Mesenchymal stem cell (in vitro differentiated cells and primary cell): ENCODE measurements around the gene AHRR.

Source experiments
- DNase-seq: peaks from one replicate; pipeline ENCODE4 v3.0.0-alpha.2; 2013
- H2AFZ ChIP-seq: one replicate; pipeline ENCODE4 v1.6.1; 2013; ENCODE audit warnings: low read depth, mild to moderate bottlenecking, control low read depth, inconsistent platforms, low read length, moderate library complexity
- H2AK5ac ChIP-seq: 2 replicates; pipeline ENCODE4 v1.6.1; 2013; ENCODE audit warnings: low read length, moderate library complexity, mild to moderate bottlenecking, inconsistent platforms; ENCODE audit not compliant: severe bottlenecking
- H2BK120ac ChIP-seq: one replicate; pipeline ENCODE4 v1.6.1; 2013; ENCODE audit warnings: low read depth, mild to moderate bottlenecking, inconsistent platforms, low read length, moderate library complexity
- H2BK12ac ChIP-seq, 2 experiments: one replicate each; pipeline ENCODE4 v1.6.1; 2013; ENCODE audit warnings: inconsistent platforms in 2 of 2, low read length in 2 of 2, mild to moderate bottlenecking in 2 of 2, moderate library complexity in 2 of 2, control low read depth in 1 of 2
- H2BK15ac ChIP-seq: one replicate; pipeline ENCODE4 v1.6.1; 2013; ENCODE audit warnings: mild to moderate bottlenecking, low read depth, inconsistent platforms; ENCODE audit not compliant: poor library complexity, severe bottlenecking
- H2BK5ac ChIP-seq: 2 replicates; pipeline ENCODE4 v1.6.1; 2013; ENCODE audit warnings: low read depth, mild to moderate bottlenecking, low read length, control low read depth, inconsistent platforms; ENCODE audit not compliant: poor library complexity, severe bottlenecking
- H3K14ac ChIP-seq, 2 experiments: one replicate each; pipeline ENCODE4 v1.6.1; 2013; ENCODE audit warnings: inconsistent platforms in 2 of 2, low read length in 2 of 2, control low read depth in 1 of 2, mild to moderate bottlenecking in 1 of 2, moderate library complexity in 1 of 2
- H3K18ac ChIP-seq, 2 experiments: one replicate each; pipeline ENCODE4 v1.6.1; 2013; ENCODE audit warnings: inconsistent platforms in 2 of 2, low read length in 2 of 2, control low read depth in 1 of 2, low read depth in 1 of 2, mild to moderate bottlenecking in 1 of 2
- H3K23ac ChIP-seq, 2 experiments: one replicate each; pipeline ENCODE4 v1.6.1; 2013; ENCODE audit warnings: inconsistent platforms in 2 of 2, low read length in 2 of 2, mild to moderate bottlenecking in 2 of 2, moderate library complexity in 2 of 2, control low read depth in 1 of 2
- H3K27ac ChIP-seq: 2 replicates; pipeline ENCODE4 v1.5.1; 2013; ENCODE audit warnings: mild to moderate bottlenecking, moderate library complexity, low read length, control low read depth, inconsistent platforms; ENCODE audit not compliant: poor library complexity, severe bottlenecking
- H3K27me3 ChIP-seq, 2 experiments: 2 replicates each; pipeline versions ENCODE4 v1.6.1 to v1.7.0; 2013; ENCODE audit warnings: low read length in 2 of 2, mild to moderate bottlenecking in 2 of 2, moderate library complexity in 2 of 2, control low read depth in 1 of 2, inconsistent platforms in 1 of 2; ENCODE audit not compliant: control insufficient read depth in 1 of 2, insufficient read depth in 1 of 2
- H3K36me3 ChIP-seq, 2 experiments: 2 replicates each; pipeline versions ENCODE4 v1.6.1 to v1.7.0; 2013; ENCODE audit warnings: low read length in 2 of 2, control low read depth in 1 of 2, inconsistent platforms in 1 of 2, low read depth in 1 of 2, mild to moderate bottlenecking in 1 of 2; ENCODE audit not compliant: insufficient read depth in 2 of 2, control insufficient read depth in 1 of 2
- H3K4ac ChIP-seq, 2 experiments: one replicate each; pipeline ENCODE4 v1.6.1; 2013; ENCODE audit warnings: inconsistent platforms in 2 of 2, low read length in 2 of 2, mild to moderate bottlenecking in 2 of 2, moderate library complexity in 2 of 2, control low read depth in 1 of 2, low read depth in 1 of 2
- H3K4me1 ChIP-seq: 2 replicates; pipeline ENCODE4 v1.6.1; 2013; ENCODE audit warnings: low read depth, low read length, control low read depth; ENCODE audit not compliant: control insufficient read depth, insufficient read depth
- H3K4me2 ChIP-seq: 2 replicates; pipeline ENCODE4 v1.6.1; 2013; ENCODE audit warnings: low read length, mild to moderate bottlenecking, inconsistent platforms; ENCODE audit not compliant: poor library complexity, severe bottlenecking
- H3K4me3 ChIP-seq, 2 experiments: 2 replicates each; pipeline versions ENCODE4 v1.5.1 to v1.7.0; 2013; ENCODE audit warnings: low read length in 2 of 2, mild to moderate bottlenecking in 2 of 2, control low read depth in 1 of 2, low read depth in 1 of 2; ENCODE audit not compliant: insufficient read depth in 1 of 2
- H3K79me1 ChIP-seq: replicated peaks from 2 replicates; pipeline ENCODE4 v1.6.1; 2013; ENCODE audit warnings: mild to moderate bottlenecking, control low read depth, low read length, inconsistent platforms; ENCODE audit not compliant: poor library complexity, severe bottlenecking
- H3K9ac ChIP-seq: 2 replicates; pipeline ENCODE4 v1.7.0; 2013; ENCODE audit warnings: mild to moderate bottlenecking, low read length, moderate library complexity
- H3K9me3 ChIP-seq: 2 replicates; pipeline ENCODE4 v1.7.0; 2013; ENCODE audit warnings: mild to moderate bottlenecking, low read length; ENCODE audit not compliant: control insufficient read depth
- H4K8ac ChIP-seq: one replicate; pipeline ENCODE4 v1.6.1; 2013; ENCODE audit warnings: inconsistent platforms, mild to moderate bottlenecking, low read length, moderate library complexity
- H4K91ac ChIP-seq: one replicate; pipeline ENCODE4 v1.6.1; 2013; ENCODE audit warnings: mild to moderate bottlenecking, low read length, inconsistent platforms
- WGBS: methylation state at CpG from one replicate; pipeline ENCODE4 v1.1.7; 2013; ENCODE audit warnings: mixed read lengths; 5-methylcytosine and 5-hydroxymethylcytosine counted together

Gene AHRR

DNA sequence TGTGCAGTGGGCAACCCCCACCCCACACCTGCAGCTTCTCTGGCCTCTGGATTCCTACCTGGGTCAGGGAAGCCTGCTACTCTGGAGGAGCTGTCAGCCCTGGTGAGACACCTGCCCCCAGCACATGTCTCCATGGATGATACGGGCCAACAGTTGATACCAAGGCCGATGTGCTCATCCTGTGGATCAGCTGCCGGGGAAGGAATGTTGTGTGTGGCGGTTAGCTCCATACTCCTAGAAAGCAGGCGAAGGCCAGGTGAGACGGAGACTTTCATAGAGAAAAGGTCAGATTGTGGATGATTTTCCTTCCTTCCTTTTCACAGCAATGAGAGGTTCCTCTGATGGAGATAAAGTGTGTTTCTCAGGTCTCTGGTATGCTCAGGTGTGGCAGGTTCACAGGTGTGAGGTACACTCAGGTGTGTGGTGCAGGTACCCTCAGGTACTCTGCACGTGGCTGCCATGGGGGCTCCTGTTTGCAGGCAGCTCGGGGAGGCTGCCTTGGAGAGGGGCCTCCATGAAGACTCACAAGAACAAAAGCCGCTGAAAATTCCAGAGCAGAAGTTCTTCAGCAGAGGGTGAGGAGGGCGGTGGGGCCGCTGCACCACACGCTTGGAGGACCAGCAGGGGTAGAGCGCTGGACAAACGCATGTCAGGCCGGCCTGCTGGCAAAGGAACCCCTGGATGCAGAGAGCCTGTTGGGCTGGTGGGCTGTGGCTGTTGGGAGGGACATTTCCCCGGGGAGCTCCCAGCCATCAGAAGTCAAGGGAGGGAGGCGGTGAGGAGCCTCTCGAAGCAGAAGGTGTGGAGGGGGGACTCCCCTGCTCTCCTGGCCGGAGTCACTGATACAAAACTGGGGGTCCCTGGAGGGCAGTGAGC lies 5.1 kb upstream of the AHRR start:
- 92% methylated on average over 16 of the region's 19 CpGs for WGBS
- Histone ChIP-seq H3K4me2 (no peak overlapping the region), H3K79me1 (peaks cover 19% of the 10 kb centered on the region), H3K27me3 (peaks cover 15 to 20% of the 10 kb centered on the region in 2 experiments), H2AFZ (no peak overlapping the region), H3K9ac (no peak overlapping the region), H2BK15ac (no peak overlapping the region), H3K27ac (no peak overlapping the region), H3K9me3 (no peaks in the 10 kb centered on the region), H3K18ac (no peak overlapping the region), H3K14ac (no peak overlapping the region), H2AK5ac (no peak overlapping the region), H2BK5ac (no peak overlapping the region), H3K23ac (no peak overlapping the region), H2BK12ac (no peak overlapping the region), H4K91ac (peak overlapping the region; percentile 31), H4K8ac (no peak overlapping the region), H2BK120ac (no peak overlapping the region), H3K4me1 (peaks cover 37% of the 10 kb centered on the region), H3K36me3 (peaks cover 34 to 48% of the 10 kb centered on the region in 2 experiments), H3K4ac (no peak overlapping the region), H3K4me3 (no peak overlapping the region)
- no peak for DNase-seq

DNA sequence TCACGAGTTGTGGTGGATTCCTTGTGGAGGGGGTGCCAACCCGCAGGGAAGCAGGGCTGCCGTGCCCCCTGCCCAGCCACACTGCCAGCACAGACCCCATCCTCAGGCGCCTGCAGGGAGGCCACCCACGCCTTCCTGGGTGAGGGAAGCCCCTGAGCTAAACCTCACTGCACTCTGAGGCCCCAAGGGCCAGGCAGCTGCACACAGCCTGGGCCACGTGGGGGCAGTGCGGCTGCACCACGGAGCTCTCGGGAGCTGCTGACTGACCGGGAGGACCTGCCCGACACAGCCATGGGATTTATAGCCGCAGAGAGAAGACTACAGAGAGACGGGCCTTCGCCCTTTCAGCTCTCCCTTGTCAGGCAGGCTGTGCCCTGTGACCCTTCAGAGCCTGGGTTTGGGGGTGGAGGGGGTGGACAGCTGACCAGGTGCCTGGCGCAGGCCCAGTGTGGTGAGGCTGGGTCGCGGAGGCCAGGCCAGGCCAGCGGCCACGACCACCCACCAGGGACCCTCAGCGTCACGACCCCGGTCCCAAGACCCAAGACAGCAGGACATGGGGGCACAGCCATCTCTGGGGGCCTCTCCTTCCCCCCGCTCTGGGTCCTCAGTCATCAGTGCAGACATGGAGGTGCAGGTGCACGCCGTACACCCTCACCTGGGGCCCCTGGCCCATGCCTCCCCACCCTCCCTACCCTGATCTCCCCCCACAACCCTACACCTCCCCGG lies 4.3 kb upstream of the AHRR start:
- peak overlapping the region; percentile 63 for H4K91ac ChIP-seq
- peak overlapping the region in 1 of 2 experiments; percentile 80 for H2BK12ac ChIP-seq
- H3K23ac ChIP-seq, result no peak overlapping the region
- WGBS, result 49% methylated on average over 25 of the region's 26 CpGs
- peak; percentile 81 for DNase-seq
- no peak overlapping the region for H2BK120ac ChIP-seq
- H3K9ac ChIP-seq, result no peak overlapping the region
- H3K14ac ChIP-seq, result peak overlapping the region in 1 of 2 experiments; percentile 3
- peaks cover 17% of the 10 kb centered on the region for H3K79me1 ChIP-seq
- no peak overlapping the region for H2BK5ac ChIP-seq
- H3K4me3 ChIP-seq, result no peak overlapping the region
- no peak overlapping the region for H2AK5ac ChIP-seq
- H3K4ac ChIP-seq, result no peak overlapping the region
- peaks cover 34 to 48% of the 10 kb centered on the region in 2 experiments for H3K36me3 ChIP-seq
- peaks cover 44% of the 10 kb centered on the region for H3K4me1 ChIP-seq
- H3K4me2 ChIP-seq, result no peak overlapping the region
- peaks cover 15 to 22% of the 10 kb centered on the region in 2 experiments for H3K27me3 ChIP-seq
- peak overlapping the region; percentile 5 to 64 for H3K18ac ChIP-seq
- peak overlapping the region; percentile 73 for H4K8ac ChIP-seq
- H2AFZ ChIP-seq, result no peak overlapping the region
- no peaks in the 10 kb centered on the region for H3K9me3 ChIP-seq
- H3K27ac ChIP-seq, result no peak overlapping the region
- no peak overlapping the region for H2BK15ac ChIP-seq

DNA sequence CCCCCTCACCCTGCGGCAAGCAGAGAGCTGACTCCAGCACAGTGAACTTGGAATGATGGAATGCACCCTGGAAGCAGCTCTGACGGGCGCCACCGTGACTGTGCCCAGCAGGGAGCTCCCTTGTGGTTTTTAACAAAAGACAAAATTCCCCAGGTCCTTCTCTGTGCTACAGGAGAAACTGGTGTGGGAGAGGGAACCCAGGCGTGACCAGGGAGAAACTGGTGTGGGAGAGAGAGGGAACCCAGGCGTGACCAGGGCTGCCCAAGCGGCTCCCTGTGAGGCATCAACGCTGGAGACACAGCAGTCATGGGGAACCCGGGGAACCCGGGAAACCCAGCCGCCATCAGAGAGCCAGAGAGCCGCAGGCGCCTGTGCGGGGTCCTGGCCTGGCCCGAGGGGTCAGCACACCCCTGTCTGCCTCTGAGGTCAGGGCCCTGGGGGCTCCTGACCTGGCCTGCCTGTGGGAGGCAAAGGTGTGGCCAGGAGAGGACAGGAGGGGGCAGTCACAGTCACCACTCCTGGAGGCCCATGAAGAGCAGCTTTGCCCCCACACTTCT lies 3.1 kb upstream of the AHRR start:
- Histone ChIP-seq H3K18ac (peak overlapping the region in 1 of 2 experiments; percentile 18), H3K14ac (no peak overlapping the region), H3K4me1 (peaks cover 48% of the 10 kb centered on the region), H4K91ac (peak overlapping the region; percentile 12), H4K8ac (no peak overlapping the region), H3K27ac (no peak overlapping the region), H3K4me2 (no peak overlapping the region), H2AK5ac (peak overlapping the region; percentile 49), H3K36me3 (peaks cover 34 to 41% of the 10 kb centered on the region in 2 experiments), H3K27me3 (peaks cover 15 to 32% of the 10 kb centered on the region in 2 experiments), H3K79me1 (peaks cover 15% of the 10 kb centered on the region), H2BK12ac (peak overlapping the region; percentile 28 to 73), H3K9ac (no peak overlapping the region), H2BK5ac (no peak overlapping the region), H3K4ac (peak overlapping the region in 1 of 2 experiments; percentile 21), H2BK15ac (no peak overlapping the region), H3K9me3 (no peaks in the 10 kb centered on the region), H3K4me3 (no peak overlapping the region), H3K23ac (no peak overlapping the region), H2BK120ac (no peak overlapping the region), H2AFZ (no peak overlapping the region)
- DNase-seq, result peak; percentile 44
- 74% methylated on average over 15 of the region's 15 CpGs for WGBS
